ENCODE measurements around the gene ATG13.

- no peak for TF ChIP-seq POLR2AphosphoS5 (IDR thresholded peaks at IDR 0.05; ENCODE audit: low read depth)
- TF ChIP-seq, protein P1, sequence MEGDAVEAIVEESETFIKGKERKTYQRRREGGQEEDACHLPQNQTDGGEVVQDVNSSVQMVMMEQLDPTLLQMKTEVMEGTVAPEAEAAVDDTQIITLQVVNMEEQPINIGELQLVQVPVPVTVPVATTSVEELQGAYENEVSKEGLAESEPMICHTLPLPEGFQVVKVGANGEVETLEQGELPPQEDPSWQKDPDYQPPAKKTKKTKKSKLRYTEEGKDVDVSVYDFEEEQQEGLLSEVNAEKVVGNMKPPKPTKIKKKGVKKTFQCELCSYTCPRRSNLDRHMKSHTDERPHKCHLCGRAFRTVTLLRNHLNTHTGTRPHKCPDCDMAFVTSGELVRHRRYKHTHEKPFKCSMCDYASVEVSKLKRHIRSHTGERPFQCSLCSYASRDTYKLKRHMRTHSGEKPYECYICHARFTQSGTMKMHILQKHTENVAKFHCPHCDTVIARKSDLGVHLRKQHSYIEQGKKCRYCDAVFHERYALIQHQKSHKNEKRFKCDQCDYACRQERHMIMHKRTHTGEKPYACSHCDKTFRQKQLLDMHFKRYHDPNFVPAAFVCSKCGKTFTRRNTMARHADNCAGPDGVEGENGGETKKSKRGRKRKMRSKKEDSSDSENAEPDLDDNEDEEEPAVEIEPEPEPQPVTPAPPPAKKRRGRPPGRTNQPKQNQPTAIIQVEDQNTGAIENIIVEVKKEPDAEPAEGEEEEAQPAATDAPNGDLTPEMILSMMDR (IDR thresholded peaks at IDR 0.05; ENCODE audit: insufficient read depth, low read length) = no peak
- TF ChIP-seq, protein P2, sequence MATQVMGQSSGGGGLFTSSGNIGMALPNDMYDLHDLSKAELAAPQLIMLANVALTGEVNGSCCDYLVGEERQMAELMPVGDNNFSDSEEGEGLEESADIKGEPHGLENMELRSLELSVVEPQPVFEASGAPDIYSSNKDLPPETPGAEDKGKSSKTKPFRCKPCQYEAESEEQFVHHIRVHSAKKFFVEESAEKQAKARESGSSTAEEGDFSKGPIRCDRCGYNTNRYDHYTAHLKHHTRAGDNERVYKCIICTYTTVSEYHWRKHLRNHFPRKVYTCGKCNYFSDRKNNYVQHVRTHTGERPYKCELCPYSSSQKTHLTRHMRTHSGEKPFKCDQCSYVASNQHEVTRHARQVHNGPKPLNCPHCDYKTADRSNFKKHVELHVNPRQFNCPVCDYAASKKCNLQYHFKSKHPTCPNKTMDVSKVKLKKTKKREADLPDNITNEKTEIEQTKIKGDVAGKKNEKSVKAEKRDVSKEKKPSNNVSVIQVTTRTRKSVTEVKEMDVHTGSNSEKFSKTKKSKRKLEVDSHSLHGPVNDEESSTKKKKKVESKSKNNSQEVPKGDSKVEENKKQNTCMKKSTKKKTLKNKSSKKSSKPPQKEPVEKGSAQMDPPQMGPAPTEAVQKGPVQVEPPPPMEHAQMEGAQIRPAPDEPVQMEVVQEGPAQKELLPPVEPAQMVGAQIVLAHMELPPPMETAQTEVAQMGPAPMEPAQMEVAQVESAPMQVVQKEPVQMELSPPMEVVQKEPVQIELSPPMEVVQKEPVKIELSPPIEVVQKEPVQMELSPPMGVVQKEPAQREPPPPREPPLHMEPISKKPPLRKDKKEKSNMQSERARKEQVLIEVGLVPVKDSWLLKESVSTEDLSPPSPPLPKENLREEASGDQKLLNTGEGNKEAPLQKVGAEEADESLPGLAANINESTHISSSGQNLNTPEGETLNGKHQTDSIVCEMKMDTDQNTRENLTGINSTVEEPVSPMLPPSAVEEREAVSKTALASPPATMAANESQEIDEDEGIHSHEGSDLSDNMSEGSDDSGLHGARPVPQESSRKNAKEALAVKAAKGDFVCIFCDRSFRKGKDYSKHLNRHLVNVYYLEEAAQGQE (IDR thresholded peaks at IDR 0.05; ENCODE audit: insufficient replicate concordance, low read depth) = no peak
These were observed 105.4 kb downstream of the ATG13 start for GRCh38 chr11:46722566-46723358.
